Erythroblast (primary cell): ENCODE data around the gene ADCY6.

ENCODE experiments used
- DNase-seq, 2 experiments: peaks; one replicate each; lab custom pipeline; 2025; lab: John Stamatoyannopoulos, UW
- GATA1 ChIP-seq: IDR thresholded peaks from 2 replicates; pipeline ENCODE4 v1.6.1; 2011; ENCODE audit warnings: low read depth, mild to moderate bottlenecking, control low read depth, low read length, moderate library complexity
- POLR2A ChIP-seq: IDR thresholded peaks from 2 replicates; pipeline ENCODE4 v1.6.1; 2011; ENCODE audit warnings: mild to moderate bottlenecking, low read length

ADCY6 gene

DNA sequence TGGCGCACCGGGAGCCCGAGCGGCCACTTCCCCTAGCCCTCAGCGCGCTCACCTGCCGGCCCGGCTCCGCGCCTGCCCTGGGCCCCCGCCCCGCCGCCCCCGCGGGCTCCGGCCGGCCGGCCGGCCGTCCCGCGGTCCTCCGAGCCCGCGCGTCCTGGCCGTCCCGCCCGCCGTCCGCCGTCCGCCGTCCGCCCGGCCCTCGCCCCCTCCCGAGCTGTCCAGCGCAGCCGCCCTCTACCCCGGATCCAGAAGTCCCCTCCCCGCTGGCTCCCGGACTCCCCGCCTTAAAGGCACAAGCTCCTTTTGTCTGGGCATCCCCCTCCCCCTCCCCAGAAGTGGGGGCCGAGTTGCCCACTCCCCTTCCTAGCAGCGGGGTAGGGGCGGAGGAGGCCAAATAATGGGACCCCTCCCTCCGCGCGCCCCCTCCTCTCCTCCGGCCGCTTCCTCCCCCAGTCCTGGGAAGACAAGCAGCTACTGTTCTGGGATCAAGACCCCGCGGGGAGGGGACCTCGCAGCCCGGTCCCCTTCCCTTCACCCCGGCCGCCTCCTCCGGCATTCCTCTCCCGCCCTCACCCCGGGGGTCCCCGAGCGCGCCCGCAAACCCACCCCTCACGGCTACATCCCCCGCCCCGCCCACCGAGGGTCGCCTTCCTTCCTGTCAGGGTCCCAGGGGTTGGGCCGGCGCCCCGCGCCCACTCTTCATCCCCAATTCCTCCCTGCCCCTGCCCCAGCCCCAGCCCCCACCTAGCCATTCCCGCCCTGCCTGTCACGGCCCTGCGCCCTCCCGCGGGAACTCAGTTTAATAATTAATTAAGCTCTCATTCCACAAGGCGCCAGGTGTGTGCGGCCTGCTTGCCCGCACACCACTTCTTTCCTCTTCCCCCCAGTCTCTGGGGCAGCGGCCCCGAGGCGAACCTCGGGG lies at the start of gene ADCY6:
TSS of gene ADCY6 (minus strand) at position 236 of the 922 bp plus-strand sequence. CDS start 5,655 bp downstream, outside the sequence.
- no peak for DNase-seq
- no peak for TF ChIP-seq GATA1
- no peak for TF ChIP-seq POLR2A

DNA sequence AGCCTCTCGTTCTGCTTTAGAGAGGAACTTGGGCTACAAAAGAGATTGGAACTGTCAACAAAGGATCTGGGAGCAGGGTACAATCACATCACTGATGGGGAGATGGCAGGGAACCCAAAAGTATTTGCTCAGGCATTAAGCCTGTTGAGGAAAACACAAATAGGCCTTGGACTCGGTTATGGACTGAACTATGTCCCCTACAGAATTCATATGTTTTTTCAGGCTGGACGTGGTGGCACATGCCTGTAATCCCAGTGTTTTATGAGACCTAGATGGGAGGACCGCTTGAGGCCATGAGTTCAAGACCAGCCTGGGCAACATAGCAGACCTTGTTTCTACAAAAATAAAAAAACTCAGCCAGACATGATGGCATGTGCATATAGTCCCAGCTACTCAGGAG lies 49.2 kb upstream of the ADCY6 start:
- no peak for DNase-seq
- TF ChIP-seq POLR2A (no peak), GATA1 (no peak)

DNA sequence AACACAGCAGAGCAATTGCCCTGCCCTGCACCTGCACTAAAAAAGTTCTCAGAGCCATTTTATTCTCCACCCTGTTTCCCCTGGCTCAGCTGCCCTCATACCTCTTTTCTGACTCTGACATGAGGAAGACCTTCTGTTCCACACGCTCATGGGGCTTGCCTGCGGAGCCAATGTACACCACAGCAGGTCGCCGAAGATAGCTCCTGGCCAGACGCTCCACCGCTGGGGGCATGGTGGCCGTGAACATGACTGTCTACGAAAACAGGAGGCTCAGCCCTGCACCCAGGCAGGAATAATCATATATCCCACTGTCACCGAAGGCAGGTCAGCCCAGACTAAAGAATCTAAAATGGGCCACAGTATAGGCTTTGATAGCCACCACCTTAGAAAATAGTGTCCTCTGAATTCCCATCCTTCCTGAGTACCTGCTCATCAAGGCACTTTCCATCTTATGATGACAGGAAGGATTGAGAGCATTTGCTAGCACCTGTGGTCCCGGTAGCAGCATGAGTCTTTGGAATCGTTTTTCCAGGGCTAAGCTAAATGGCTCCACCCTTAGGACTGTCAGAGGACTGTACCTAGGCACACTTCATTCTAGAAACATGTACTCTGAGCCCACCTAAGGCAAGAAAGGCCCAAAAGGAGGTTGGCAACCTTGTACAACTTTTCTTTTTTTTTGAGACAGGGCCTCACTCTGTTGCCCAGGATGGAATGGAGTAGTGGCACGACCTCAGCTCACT lies 43.6 kb upstream of the ADCY6 start:
- TF ChIP-seq POLR2A (no peak), GATA1 (no peak)
- DNase-seq, result no peak

DNA sequence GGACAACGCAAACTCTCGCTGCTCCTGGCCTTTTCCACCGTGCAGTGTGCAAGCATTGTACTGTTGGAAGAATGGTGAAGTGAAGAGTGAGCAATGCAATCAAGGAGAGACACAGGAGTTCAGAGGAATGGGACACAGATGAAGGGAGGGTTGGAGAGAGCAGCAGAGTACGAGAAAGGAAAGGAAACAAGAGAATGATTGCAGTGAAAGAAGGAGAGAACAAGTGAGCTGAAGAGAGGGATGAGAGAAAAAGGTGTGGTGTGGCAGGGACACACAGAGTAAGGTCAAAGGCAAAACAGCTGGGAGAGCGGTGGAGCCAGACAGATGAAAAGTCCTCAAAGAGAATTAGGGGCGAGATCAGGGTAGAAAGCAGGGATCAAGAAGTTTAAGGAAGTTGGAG lies 42.4 kb upstream of the ADCY6 start:
- TF ChIP-seq POLR2A, result no peak
- no peak for TF ChIP-seq GATA1
- DNase-seq, result no peak

DNA sequence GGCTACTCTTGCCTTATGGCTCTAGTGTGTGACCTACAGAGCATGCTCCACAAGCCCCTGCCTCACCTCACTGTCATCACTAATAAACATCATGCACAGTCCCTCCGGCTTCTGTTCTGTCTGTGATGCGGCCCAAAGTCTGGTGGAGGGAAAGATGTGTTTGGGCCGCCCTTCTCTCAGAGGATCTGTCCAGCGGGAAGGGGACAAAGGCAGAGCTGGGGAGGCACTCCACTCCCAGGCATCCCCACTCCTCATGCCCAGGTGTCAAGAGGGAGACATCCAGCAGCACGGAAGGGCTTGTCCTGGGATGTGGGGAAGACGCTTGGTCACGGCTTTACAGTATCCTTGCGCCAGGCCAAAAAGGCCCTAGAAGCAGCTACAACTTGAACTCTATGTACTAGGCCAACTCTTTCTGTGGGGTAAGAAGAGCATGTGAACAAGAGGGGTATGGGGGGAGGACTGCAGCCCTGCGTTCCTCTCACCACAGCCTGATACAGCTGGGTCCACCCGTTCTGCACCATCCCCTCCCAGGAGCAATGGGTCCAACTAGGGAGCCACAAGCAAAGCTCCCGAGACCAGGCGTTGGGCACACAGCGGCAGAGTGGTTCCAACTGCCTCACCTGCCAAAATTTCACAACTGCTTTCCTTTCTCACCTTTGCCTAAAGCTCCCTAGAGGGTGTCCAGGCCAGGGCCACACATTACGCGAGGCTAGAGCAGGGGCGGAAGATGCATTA lies 40.1 kb upstream of the ADCY6 start:
- DNase-seq, result no peak
- TF ChIP-seq POLR2A (no peak), GATA1 (no peak)

- no peak for TF ChIP-seq GATA1
- TF ChIP-seq POLR2A, result no peak
- DNase-seq, result no peak
Measured at GRCh38 chr12:48828293-48828692, 39.4 kb upstream of the ADCY6 start.

- TF ChIP-seq GATA1 (no peak), POLR2A (no peak)
- no peak for DNase-seq
Measured at GRCh38 chr12:48827513-48828096, 38.7 kb upstream of the ADCY6 start.

GRCh38 chr12:48827026-48827425 lies 38.1 kb upstream of the ADCY6 start:
- no peak for TF ChIP-seq POLR2A
- TF ChIP-seq GATA1, result no peak

GRCh38 chr12:48826209-48826855 lies 37.4 kb upstream of the ADCY6 start:
- DNase-seq, result no peak
- TF ChIP-seq GATA1 (no peak), POLR2A (no peak)

More at GRCh38 chr12:48827026-48827425, 38.1 kb upstream of the ADCY6 start:
- DNase-seq, result no peak

GRCh38 chr12:48824905-48825304 lies 36.0 kb upstream of the ADCY6 start:
- no peak for DNase-seq
- TF ChIP-seq GATA1, result no peak

DNA sequence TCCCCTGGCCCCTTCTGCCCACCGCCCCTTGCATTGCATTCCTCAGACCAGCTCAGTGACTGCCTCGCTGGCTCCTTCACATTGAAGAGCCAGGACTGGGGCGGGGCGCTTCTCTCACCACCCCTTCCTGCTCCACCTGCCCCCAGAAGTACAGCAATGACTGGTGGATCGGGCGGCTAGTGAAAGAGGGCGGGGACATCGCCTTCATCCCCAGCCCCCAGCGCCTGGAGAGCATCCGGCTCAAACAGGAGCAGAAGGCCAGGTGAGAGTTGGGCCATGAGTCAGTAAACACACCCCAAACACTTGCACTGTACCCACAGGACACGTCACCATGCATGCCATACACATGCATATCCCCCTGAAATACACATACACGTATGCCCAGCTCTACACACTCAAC lies 35.2 kb upstream of the ADCY6 start:
- no peak for TF ChIP-seq POLR2A
- TF ChIP-seq GATA1, result no peak
- DNase-seq, result no peak

GRCh38 chr12:48823281-48823680 lies 34.4 kb upstream of the ADCY6 start:
- no peak for DNase-seq
- TF ChIP-seq POLR2A (no peak), GATA1 (no peak)

DNA sequence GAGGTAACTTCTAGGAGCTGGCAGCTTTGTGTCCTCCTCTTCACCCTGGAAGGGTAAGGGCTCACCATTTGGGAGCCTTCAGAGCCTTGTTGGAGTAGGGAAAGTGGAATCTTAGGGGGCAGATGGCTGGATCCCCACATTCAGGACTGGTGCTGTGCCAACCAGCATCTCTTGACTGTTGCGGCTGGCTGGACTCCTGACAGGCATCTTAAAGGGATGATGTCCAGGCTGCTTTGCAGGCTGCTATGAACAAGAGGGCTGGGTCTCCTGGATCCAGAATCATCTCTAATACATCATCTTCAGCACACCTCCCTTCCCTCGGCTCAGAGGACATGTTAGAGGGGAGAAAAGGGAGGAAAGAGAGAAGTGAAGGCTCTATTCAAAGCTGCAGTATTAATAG lies 33.8 kb upstream of the ADCY6 start:
- DNase-seq, result no peak

More for the DNA sequence above, 33.8 kb upstream of the ADCY6 start:
- no peak for TF ChIP-seq GATA1
- TF ChIP-seq POLR2A, result no peak
